ENCODE data around the gene FAM83F.
A peak's percentile ranks its signal among the peaks of the same experiment; 100 is the strongest.

FAM83F gene

DNA sequence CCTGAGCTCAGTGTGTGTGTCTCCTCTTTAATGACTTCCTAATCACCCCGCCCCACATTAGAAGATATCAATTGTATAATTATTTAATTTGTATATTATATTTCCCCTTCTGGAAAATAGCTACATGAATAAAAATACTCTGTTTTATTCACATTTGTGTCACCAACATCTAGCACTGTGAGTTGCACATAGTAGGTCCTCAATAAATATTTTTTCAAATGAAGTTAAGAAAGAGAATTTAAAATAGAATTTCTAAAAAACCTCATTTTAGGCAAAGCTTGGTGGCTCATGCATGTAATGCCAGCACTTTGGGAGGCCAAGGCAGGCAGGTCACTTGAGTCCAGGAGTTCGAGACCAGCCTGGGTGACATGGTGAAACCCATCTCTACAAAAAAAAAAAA, 59.7 kb downstream of the FAM83F start:
- no peak for DNase-seq (ENCODE audit: insufficient read length, low spot score)
- FAIRE-seq, result no peak

DNA sequence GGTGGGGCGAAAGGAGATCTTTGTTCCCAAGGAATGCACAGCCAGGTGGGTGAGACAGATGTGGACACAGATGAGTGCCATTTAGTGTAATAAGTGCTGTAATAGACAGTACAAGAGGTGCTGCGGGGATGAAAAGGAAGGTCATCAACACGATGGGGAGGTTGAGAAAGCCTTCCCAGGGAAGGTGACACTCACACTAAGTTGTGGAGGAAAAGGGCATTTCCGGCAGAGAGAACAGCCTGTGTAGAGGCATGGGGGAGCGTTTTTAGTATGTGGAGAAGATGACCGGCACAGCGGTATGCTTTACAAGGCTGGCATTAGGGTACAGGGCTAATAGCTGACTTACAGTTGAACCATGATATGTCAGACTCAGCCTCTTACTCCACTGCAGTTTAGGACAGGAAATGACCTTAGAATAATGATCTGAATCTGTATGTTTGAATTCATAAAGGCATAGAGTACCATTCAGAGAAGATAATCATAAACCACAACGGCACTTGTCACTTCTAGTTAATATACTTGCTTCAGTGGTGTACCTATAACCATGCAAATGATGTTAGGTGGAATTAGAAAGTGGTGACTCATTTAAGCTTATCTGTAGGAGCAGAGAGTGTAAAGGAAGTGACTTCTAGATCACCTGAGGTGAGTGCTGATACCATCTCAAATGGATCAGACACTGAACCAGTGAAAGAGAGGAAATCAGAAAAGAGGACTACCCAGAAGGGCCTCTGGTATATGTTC, 60.6 kb downstream of the FAM83F start:
- peak; percentile 76 for FAIRE-seq
- no peak for DNase-seq (ENCODE audit: insufficient read length, low spot score)

DNA sequence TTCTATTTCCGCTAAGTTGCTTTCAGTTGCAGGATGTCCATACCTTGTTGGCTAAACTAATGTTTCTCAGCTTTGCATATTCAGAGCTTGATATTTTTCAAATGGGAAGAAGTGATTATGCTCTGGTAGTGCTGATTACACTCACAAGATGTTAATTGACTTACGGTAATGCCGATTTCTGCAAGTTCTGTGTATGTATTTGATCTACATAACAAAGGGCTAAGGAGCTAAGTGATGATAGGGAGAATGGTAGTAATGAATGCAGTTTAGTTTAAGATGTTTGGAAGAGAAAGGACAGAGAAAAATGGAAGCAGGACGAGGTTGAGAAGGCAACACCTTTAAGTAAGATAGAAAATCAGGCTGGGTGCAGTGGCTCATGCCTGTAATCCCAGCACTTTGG, 61.4 kb downstream of the FAM83F start:
- no peak for DNase-seq (ENCODE audit: insufficient read length, low spot score)
- FAIRE-seq, result no peak

DNA sequence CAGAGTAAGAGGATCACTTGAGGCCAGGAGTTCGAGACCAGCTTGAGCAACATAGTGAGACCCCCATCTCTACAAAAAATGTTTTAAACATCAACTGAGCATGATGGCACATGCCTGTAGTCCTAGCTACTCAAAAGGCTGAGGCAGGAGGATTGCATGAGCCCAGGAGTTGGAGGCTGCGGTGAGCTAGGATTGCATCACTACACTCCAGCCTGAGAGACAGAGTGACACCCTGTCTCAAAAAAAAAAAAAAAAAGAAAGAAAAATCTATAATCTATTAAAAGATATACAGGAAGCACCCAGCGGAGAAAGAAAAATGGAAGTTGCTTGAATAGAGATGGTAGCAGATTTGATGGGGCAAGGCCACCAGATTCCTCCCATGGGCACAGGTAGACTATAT, 61.8 kb downstream of the FAM83F start:
- DNase-seq (ENCODE audit: insufficient read length, low spot score) (no peak), FAIRE-seq (no peak)

DNA sequence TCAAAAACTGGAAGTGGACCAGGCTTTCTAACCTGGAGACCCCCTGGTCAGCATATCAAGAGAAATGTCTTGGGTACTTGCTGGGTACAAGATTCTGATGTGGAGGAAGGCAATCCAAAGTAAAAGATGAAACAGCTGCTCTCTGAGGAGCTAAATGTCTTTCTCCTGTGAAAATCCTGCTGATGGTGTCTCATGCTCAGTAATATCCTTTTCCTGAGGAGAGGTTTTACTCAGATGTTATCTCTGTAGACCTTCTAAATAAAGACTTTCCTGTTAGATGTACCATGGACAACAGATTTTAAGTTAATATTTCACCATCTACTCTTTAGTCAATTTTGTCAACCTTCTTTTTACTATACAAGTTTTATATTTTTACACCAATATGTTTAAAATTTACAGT, 62.9 kb downstream of the FAM83F start:
- no peak for FAIRE-seq

DNA sequence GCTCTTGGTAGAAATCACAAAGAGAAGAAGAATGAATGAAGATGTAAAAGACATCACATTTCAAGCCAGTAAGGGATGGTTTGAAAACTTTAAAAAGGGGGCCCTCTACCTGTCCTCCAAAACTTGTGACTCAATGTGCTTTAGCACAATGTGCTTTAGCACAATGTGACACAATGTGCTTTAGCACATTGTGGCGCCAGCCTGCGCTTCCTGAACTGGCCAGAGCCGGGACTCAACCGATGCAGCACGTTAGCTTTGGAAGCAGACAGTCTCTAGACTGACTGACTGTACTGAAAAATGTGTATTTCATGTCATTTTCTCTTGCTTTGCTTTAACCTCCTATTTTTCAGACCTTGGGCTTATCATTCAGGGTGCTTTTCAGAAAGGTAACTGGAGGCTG, 63.5 kb downstream of the FAM83F start:
- DNase-seq (ENCODE audit: insufficient read length, low spot score), result no peak
- no peak for FAIRE-seq

More for the DNA sequence above, 62.9 kb downstream of the FAM83F start:
- DNase-seq (ENCODE audit: insufficient read length, low spot score), result no peak

DNA sequence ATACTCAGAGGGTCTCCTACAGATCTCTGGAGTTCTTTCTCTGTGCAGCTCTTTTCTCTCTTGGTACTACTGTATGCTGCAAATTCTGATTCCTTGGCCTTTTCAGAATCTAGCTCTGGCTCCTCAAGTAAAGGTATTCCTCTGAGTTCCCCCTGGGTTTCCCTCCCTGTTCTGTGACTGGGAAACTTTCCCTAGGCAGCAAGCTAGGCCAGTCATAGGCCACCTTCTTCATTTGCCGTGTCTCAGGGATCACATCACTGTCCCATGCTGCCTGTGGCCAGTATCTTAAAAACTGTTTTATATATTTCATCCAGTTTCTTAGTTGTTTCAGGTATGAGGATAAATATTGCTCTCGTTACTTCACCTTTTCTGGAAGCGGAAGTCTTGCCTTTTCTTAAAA, 71.2 kb downstream of the FAM83F start:
- DNase-seq (ENCODE audit: insufficient read length, low spot score) (no peak), FAIRE-seq (no peak)

DNA sequence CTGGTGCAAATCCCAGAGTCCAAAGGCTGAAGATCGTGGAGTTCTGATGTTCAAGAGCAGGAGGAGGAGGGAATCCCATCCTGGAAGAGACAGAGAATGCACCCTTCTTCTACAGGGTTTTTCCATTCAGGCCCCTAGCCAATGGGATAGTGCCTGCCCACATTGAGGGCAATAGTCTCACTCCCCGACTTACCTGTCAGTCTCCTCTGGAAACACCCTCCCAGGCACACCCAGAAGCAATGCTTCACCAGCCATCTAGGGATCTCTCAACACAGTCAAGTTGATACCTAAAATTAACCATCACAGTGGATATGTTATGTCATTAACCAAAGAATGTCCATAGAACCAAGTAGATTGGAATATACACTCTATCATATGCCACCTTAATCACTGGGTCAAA, 72.9 kb downstream of the FAM83F start:
- DNase-seq (ENCODE audit: insufficient read length, low spot score) (no peak), FAIRE-seq (no peak)

DNA sequence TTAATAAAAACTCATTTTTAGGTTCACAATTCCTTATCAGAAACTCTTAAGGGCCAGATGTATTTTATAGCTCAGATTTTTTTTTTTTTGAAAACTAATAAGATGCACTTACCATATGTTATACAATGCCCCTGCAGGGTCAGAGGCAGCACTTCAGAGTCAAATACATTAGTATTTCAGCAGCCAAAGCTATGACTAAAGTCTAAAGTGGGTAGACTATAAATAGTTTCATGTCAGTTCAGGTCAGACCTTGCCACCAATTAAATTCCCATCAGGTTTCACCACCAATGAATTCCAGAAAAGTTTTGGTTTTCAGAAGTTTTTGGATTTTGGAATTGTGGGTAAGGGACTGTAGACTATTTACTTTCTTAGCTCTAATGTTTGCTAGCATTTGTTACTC, 75.9 kb downstream of the FAM83F start:
- FAIRE-seq (no peak), DNase-seq (ENCODE audit: insufficient read length, low spot score) (no peak)

DNA sequence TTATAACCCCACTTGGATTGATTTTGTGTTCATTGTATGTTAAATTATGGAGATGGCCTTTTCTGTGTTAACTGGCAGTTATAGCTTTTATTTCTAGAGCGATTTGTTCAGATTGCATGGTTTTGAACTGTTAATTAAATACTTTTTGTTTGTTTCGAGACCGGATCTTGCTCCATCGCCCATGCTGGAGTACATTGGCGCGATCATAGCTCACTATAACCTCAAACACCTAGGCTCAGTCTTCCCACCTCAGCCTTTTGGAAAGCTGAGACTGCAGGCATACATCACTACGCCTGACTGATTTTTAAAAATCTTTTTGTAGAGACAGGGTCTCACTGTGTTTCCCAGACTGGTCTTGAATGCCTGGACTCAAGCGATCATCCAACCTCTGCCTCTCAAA, 77.0 kb downstream of the FAM83F start:
- no peak for FAIRE-seq

DNA sequence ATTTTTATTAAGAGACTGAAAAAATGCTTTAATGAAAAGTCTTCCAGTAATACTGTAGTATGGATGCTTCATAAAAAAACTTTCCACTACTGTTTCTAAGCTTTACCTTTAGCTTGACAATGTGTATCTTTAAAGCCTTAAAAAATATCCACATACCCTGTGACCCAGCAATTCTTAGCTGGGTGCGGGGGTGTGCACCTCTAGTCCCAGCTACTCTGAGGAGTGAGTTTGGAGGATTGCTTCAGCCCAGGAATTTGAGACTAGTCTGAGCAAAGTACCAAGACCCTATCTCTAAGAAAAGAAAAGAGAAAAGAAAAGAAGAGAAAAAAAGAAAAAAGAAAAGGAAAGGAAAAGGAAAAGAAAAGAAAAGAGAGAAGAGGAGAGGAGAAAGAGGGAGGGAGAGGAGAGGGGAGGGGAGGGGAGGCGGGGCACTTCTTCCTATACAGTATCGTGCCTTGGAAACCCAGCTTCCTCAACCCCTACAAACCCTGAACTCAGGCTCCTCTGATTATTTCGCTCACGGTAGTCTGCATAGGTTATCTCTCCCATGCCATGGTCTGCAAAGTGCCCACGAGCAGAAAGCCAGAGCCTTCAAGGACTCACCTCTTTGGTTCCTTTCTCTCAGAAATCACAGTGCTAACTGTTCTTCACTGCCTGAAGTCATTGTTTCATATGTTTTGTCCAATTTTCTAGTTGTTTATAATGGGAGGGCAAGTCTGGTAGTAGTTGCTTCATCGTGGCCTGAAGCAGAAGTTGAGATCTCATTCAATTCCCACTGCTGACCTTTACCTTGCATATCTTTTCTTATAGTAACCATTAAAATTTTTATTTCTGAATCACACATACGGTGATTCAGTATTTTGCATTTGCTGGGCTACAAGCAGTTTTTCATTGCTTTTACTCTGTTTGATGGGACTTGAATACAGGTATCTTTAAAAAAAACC, 82.2 kb downstream of the FAM83F start:
- DNase-seq (ENCODE audit: insufficient read length, low spot score), result no peak
- FAIRE-seq, result no peak

More for the DNA sequence above, 77.0 kb downstream of the FAM83F start:
- no peak for DNase-seq (ENCODE audit: insufficient read length, low spot score)

DNA sequence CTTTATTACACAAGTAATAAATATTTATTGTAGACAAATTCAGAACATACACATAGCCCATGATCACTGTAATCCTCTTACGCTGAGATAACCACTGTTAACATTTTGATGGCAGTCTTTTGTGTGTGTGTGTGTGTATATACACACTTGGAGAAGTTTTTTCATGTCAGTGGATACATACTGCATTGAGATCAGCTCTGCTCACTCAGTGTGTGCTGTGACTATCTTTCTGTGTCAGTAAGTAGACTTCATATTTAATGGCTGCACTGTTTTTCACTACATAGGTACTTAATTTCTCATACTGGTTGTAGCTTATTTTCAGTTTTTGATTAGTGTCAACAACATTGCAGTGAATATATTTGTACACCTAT, 82.9 kb downstream of the FAM83F start:
- DNase-seq (ENCODE audit: insufficient read length, low spot score), result no peak
- no peak for FAIRE-seq

DNA sequence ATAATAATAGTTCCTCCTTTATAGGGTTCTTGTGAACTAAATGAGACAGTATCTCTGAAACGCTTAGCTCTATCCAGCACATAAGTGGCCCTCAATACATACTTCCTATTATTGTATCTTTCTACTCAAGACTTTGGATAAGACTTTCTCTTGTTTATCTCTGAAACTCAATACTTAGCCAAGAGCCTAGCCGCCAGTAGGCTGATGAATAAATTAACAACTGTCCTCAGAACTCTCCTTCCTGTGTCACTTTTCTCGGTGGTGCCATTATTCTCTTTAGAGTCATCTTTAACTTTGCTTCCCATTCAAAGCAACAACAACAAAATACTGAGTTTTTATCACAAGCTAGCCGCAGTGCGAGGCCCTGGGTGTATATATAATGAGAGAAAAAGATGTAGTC, 86.9 kb downstream of the FAM83F start:
- FAIRE-seq, result no peak

DNA sequence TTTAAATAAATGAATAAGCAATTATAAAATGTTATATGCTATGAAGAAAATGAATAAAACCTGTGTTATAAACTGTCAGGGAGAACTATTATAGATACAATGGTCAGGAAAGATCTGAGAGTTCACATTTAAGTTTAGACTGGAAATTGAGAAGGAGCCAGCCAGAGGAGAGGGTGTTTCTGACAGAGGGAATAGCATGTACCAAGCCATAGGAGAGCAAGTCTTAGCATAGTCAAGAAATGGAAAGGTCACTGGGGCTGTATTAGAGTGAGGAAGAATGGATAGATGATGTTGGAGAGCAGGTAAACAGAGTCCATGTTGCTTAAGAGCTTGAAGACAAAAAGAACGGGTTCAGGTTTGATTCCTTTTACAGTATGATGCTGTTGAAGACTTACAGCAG, 87.4 kb downstream of the FAM83F start:
- FAIRE-seq (no peak), DNase-seq (ENCODE audit: insufficient read length, low spot score) (no peak)

More for the DNA sequence above, 86.9 kb downstream of the FAM83F start:
- no peak for DNase-seq (ENCODE audit: insufficient read length, low spot score)

DNA sequence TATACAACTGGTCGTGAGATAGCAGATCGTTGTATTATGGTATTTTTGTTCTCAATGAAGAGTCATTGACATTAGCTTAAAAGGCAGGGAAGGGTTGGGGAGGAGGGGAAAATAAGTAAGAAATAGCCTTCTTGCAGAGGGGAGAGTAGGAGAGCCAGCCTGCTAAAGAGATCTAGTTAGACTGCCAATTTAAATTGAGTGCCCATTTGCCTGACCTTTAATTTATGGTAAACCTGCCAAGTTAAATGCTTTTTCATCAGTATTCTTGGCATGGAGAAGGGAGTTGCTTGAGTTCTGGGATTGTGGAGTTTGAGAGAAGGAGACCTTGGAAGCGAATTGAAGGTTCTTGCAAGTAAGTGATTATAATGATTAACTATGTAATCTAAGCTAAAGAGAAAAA, 89.0 kb downstream of the FAM83F start:
- no peak for FAIRE-seq
- DNase-seq (ENCODE audit: insufficient read length, low spot score), result no peak

DNA sequence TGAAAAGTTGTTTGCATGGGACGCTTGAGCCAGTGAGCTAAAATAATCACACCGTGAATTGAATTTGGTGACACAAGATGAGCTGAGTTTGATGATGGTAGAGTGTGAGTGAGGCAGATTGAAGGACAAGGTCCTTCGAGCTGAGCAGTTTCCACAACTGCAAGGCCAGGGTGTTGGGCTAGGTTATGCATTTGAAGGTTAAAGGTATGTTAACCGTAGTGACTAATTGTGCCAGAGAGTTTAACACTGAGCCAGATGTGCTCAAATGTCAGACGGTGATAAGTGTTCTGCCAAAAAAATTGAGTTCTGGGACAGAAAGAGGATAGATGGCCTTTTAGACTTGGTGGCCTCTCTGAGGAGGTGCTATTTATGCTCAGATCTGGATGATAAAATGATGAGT, 89.5 kb downstream of the FAM83F start:
- no peak for DNase-seq (ENCODE audit: insufficient read length, low spot score)
- FAIRE-seq, result no peak

DNA sequence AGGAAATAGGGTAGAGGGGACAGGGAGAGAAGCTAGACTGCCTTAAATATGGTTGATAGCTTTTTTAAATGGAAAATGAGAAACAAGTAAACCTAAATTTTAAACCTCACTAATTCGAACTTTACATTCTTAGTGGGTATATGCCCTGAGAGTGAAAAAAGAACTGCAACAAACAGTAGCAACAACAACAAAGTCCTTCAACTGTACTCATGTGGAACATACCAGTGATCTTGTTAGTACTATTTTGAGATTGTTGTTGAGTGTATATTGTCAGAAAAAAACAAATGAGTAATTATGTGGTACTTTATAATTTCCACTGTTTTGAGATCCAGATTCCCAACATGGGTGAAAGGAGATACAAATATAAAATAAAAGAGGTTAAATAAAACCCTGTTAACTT, 94.1 kb downstream of the FAM83F start:
- no peak for DNase-seq (ENCODE audit: insufficient read length, low spot score)
- no peak for FAIRE-seq
